Stimulated activated naive CD8-positive, alpha-beta T cell treated with anti-CD3 and anti-CD28 coated beads, Interleukin-15, Interleukin-2, amounts not matched to agents 100 ng/mL and 50 ng/mL, for 24 hours (primary cell): Measurements from ENCODE around the gene CTDSP2.
A peak's percentile ranks its signal among the peaks of the same experiment; 100 is the strongest.
"Not testable (repeated sequence)": the region's sequence is repeated elsewhere in the genome, so short reads cannot be mapped to it uniquely, and the experiment has no call there.

Experiments used
- H3K27ac Mint-ChIP-seq: one replicate; pipeline ENCODE4 v1.8.0; 2021; ENCODE audit warnings: mild to moderate bottlenecking, mixed read lengths
- H3K27me3 Mint-ChIP-seq: one replicate; pipeline ENCODE4 v1.8.0; 2021; ENCODE audit warnings: mixed read lengths
- H3K36me3 Mint-ChIP-seq: one replicate; pipeline ENCODE4 v1.8.0; 2021; ENCODE audit warnings: low read depth, mixed read lengths
- H3K4me1 Mint-ChIP-seq: one replicate; pipeline ENCODE4 v1.8.0; 2021; ENCODE audit warnings: low read depth, mixed read lengths
- H3K4me3 Mint-ChIP-seq: one replicate; pipeline ENCODE4 v1.8.0; 2021; ENCODE audit warnings: mild to moderate bottlenecking, mixed read lengths
- H3K9me3 Mint-ChIP-seq: one replicate; pipeline ENCODE4 v1.8.0; 2021; ENCODE audit warnings: mixed read lengths

Gene CTDSP2

GRCh38 chr12:57886964-57887363 lies 40.4 kb upstream of the CTDSP2 start:
- H3K27me3 Mint-ChIP-seq, H3K27ac Mint-ChIP-seq, H3K4me3 Mint-ChIP-seq, H3K36me3 Mint-ChIP-seq, H3K9me3 Mint-ChIP-seq: not testable (repeated sequence)
- H3K4me1 Mint-ChIP-seq: peaks cover 14% of the 10 kb centered on the region

GRCh38 chr12:57886542-57886941 lies 40.0 kb upstream of the CTDSP2 start:
- H3K27ac Mint-ChIP-seq: no peak overlapping the region

GRCh38 chr12:57885207-57885606 lies 38.7 kb upstream of the CTDSP2 start:
- Mint-ChIP-seq H3K27ac (no peak overlapping the region), H3K9me3 (peaks cover 6% of the 10 kb centered on the region), H3K4me3 (no peak overlapping the region), H3K4me1 (peaks cover 14% of the 10 kb centered on the region), H3K27me3 (no peaks in the 10 kb centered on the region), H3K36me3 (no peaks in the 10 kb centered on the region)

More at GRCh38 chr12:57886542-57886941, 40.0 kb upstream of the CTDSP2 start:
- H3K4me3 Mint-ChIP-seq: no peak overlapping the region
- peaks cover 14% of the 10 kb centered on the region for H3K4me1 Mint-ChIP-seq
- H3K9me3 Mint-ChIP-seq: peaks cover 6% of the 10 kb centered on the region
- no peaks in the 10 kb centered on the region for H3K36me3 Mint-ChIP-seq
- H3K27me3 Mint-ChIP-seq: no peaks in the 10 kb centered on the region

DNA sequence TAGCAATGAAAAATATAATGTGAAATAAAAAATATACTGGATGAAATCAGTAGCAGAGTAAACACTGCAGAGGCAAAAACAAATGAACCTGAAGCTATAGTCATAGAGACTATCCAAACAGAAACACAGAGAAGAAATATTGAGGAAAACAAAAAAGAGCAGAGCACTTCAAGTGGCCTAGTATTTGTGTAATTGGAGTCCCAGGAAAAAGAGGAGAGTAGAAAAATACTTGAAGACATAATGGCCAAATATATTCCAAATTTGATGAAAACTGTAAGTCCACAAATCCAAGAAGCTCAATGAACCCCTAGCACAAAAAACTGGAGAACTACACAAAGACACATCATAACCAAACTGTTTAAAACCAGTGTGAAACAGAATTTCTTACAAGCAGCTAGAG lies 37.2 kb upstream of the CTDSP2 start:
- Mint-ChIP-seq H3K4me1 (peaks cover 12% of the 10 kb centered on the region), H3K9me3 (peaks cover 6% of the 10 kb centered on the region), H3K27ac (no peak overlapping the region), H3K36me3 (no peaks in the 10 kb centered on the region), H3K27me3 (no peaks in the 10 kb centered on the region), H3K4me3 (no peak overlapping the region)

GRCh38 chr12:57883057-57883456 lies 36.5 kb upstream of the CTDSP2 start:
- Mint-ChIP-seq H3K36me3 (no peaks in the 10 kb centered on the region), H3K4me3 (no peak overlapping the region)

GRCh38 chr12:57882575-57882974 lies 36.0 kb upstream of the CTDSP2 start:
- Mint-ChIP-seq H3K4me1 (peaks cover 2% of the 10 kb centered on the region), H3K4me3 (no peak overlapping the region), H3K9me3 (peaks cover 6% of the 10 kb centered on the region), H3K36me3 (no peaks in the 10 kb centered on the region), H3K27ac (no peak overlapping the region), H3K27me3 (no peaks in the 10 kb centered on the region)

More at GRCh38 chr12:57883057-57883456, 36.5 kb upstream of the CTDSP2 start:
- Mint-ChIP-seq H3K27ac (no peak overlapping the region), H3K4me1 (peaks cover 7% of the 10 kb centered on the region), H3K9me3 (peaks cover 6% of the 10 kb centered on the region), H3K27me3 (no peaks in the 10 kb centered on the region)

DNA sequence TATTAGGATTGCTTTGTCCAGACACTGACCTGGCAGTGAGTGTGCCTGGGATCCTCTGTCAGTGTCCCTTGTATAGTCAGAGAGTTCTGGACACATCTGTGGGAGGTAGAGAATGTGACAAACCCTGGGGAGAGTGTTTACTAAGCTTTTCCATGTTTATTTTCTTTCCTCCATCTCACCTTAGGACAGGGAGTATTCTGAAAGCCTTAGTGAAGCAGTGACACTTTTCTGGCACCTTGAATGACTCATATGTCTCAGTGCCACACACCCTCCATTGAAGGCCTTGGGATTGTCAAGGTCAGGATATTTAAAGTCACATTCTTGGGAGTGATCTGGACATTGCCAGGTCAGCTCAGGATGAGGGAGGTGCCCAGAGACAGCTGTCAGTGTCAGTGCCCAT lies 34.9 kb upstream of the CTDSP2 start:
- Mint-ChIP-seq H3K9me3 (peaks cover 6% of the 10 kb centered on the region), H3K27ac (no peak overlapping the region), H3K27me3 (no peaks in the 10 kb centered on the region), H3K4me1 (no peaks in the 10 kb centered on the region), H3K36me3 (no peaks in the 10 kb centered on the region), H3K4me3 (no peak overlapping the region)

GRCh38 chr12:57881035-57881434 lies 34.5 kb upstream of the CTDSP2 start:
- not testable (repeated sequence) for H3K4me1 Mint-ChIP-seq, H3K36me3 Mint-ChIP-seq, H3K27ac Mint-ChIP-seq, H3K27me3 Mint-ChIP-seq, H3K4me3 Mint-ChIP-seq, H3K9me3 Mint-ChIP-seq

GRCh38 chr12:57877876-57878275 lies 31.3 kb upstream of the CTDSP2 start:
- peaks cover 7% of the 10 kb centered on the region for H3K4me1 Mint-ChIP-seq
- no peaks in the 10 kb centered on the region for H3K9me3 Mint-ChIP-seq
- H3K36me3 Mint-ChIP-seq: no peaks in the 10 kb centered on the region
- peaks cover 4% of the 10 kb centered on the region for H3K27me3 Mint-ChIP-seq
- H3K27ac Mint-ChIP-seq: no peak overlapping the region
- H3K4me3 Mint-ChIP-seq: no peak overlapping the region

DNA sequence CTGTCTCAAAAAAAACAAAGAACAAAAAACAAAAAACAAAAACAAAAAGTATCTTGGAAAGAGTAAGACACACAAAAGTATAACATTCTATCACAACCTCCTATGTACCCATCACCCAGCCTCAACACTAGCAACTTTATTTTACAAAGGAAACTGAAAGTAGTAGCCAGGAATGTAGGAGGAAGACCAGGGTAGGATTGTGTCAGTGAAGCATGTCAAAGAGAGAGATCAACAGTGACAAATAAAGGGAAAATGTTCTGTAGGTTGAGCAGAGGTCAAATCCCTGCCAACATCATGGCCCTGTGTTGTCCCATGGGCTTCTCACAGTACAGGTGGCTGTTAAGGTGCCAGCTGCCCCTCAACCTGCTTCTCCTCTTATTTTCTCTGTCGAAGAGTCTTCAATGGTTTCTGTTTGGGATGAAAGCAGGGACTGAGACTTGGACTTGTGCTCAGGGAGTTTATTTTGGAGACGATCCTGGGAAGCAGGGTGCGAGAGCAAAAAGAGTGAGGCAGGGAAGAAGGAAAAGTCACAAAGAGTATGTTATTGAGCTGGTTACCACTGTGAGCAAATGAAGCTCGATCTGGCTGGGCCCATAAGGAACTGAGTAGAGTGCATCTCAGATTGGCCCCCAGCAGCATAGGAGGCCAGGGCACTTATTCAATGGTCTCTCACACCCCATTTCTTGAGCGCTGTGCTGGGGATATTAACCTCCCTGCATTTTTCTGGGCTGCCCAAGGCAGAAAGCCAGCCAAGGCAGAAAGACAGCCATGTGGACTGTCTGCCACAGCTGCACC lies 29.4 kb upstream of the CTDSP2 start:
- Mint-ChIP-seq H3K4me1 (peaks cover 7% of the 10 kb centered on the region), H3K4me3 (no peak overlapping the region), H3K27me3 (peaks cover 4% of the 10 kb centered on the region), H3K36me3 (no peaks in the 10 kb centered on the region), H3K27ac (no peak overlapping the region), H3K9me3 (no peaks in the 10 kb centered on the region)

GRCh38 chr12:57874166-57875108 lies 27.9 kb upstream of the CTDSP2 start:
- Mint-ChIP-seq H3K27me3 (peaks cover 4% of the 10 kb centered on the region), H3K4me3 (no peak overlapping the region), H3K9me3 (no peaks in the 10 kb centered on the region), H3K36me3 (no peaks in the 10 kb centered on the region), H3K27ac (peak overlapping the region; percentile 15), H3K4me1 (peaks cover 7% of the 10 kb centered on the region)

DNA sequence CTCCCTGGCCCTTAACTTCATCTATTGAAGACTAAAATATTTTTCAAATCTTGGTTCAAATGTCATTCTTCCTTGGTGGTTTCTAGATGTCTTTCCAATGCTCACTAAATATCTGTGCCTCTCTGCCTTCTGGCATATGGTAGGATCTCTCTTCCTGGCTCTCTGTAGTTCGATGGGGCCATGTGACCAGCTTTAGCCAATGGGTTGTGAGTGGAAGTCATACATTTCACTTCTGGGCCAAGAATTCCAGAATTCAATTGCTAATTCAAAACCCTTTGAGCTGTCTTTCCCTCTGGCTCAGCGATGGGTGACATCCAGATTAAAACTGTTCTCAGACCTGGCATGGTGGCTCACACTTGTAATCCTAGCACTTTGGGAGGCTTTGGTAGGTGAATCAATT lies 25.8 kb upstream of the CTDSP2 start:
- no peaks in the 10 kb centered on the region for H3K36me3 Mint-ChIP-seq
- H3K9me3 Mint-ChIP-seq: no peaks in the 10 kb centered on the region
- peaks cover 7% of the 10 kb centered on the region for H3K4me1 Mint-ChIP-seq
- H3K27ac Mint-ChIP-seq: no peak overlapping the region
- H3K27me3 Mint-ChIP-seq: peaks cover 4% of the 10 kb centered on the region
- no peak overlapping the region for H3K4me3 Mint-ChIP-seq

- Mint-ChIP-seq H3K4me3 (no peak overlapping the region), H3K27ac (no peak overlapping the region), H3K4me1 (peaks cover 8% of the 10 kb centered on the region), H3K9me3 (no peaks in the 10 kb centered on the region), H3K27me3 (peaks cover 7% of the 10 kb centered on the region), H3K36me3 (no peaks in the 10 kb centered on the region)
Observed at GRCh38 chr12:57869927-57870318, 23.4 kb upstream of the CTDSP2 start.

- H3K27me3 Mint-ChIP-seq: peaks cover 7% of the 10 kb centered on the region
- H3K4me1 Mint-ChIP-seq: peaks cover 4% of the 10 kb centered on the region
- H3K9me3 Mint-ChIP-seq: no peaks in the 10 kb centered on the region
- H3K4me3 Mint-ChIP-seq: no peak overlapping the region
- no peaks in the 10 kb centered on the region for H3K36me3 Mint-ChIP-seq
- no peak overlapping the region for H3K27ac Mint-ChIP-seq
Observed at GRCh38 chr12:57869298-57869926, 22.9 kb upstream of the CTDSP2 start.

GRCh38 chr12:57868851-57869268 lies 22.3 kb upstream of the CTDSP2 start:
- H3K4me3 Mint-ChIP-seq: no peak overlapping the region
- H3K36me3 Mint-ChIP-seq: no peaks in the 10 kb centered on the region
- no peaks in the 10 kb centered on the region for H3K9me3 Mint-ChIP-seq
- H3K4me1 Mint-ChIP-seq: peaks cover 4% of the 10 kb centered on the region
- H3K27ac Mint-ChIP-seq: no peak overlapping the region
- H3K27me3 Mint-ChIP-seq: peaks cover 7% of the 10 kb centered on the region
